Sigmoid colon (tissue), 7 donors: ENCODE results near the gene SF1. TPM values are rescaled to one million over a fixed set of nuclear protein-coding genes. Genes with fewer than 3 reads are reported as not detected.

Experiments
- DNase-seq: peaks from one replicate; pipeline ENCODE4 v3.0.0-alpha.2; 2019
- H3K27ac ChIP-seq, 4 donors: fragments of 200-600 bp; sonication (generic); one replicate each; pipeline ENCODE4 v1.5.1; 2016 to 2019; ENCODE audit warnings: mild to moderate bottlenecking in 1 of 4
- H3K27me3 ChIP-seq, 3 donors: fragments of 200-600 bp; sonication (generic); one replicate each; pipeline ENCODE4 v1.5.1; 2019; ENCODE audit warnings: mild to moderate bottlenecking in 1 of 3
- H3K36me3 ChIP-seq, 4 donors: fragments of 200-600 bp; sonication (generic); one replicate each; pipeline ENCODE4 v1.5.1; 2016 to 2019
- H3K4me1 ChIP-seq, 4 donors: fragments of 200-600 bp; sonication (generic); one replicate each; pipeline ENCODE4 v1.5.1; 2017 to 2019
- H3K4me3 ChIP-seq, 4 donors: fragments of 200-600 bp; sonication (generic); one replicate each; pipeline ENCODE4 v1.5.1; 2017 to 2019; ENCODE audit warnings: mild to moderate bottlenecking in 2 of 4, moderate library complexity in 1 of 4
- H3K9me3 ChIP-seq, 4 donors: fragments of 200-600 bp in 3 of 4; sonication (generic) in 3 of 4; one replicate each; pipeline versions ENCODE4 v1.5.1 to v1.6.1; 2013 to 2019
- EP300 ChIP-seq, 4 donors: sonication (generic); formaldehyde crosslinking; IDR thresholded peaks; one replicate each; pipeline ENCODE4 v1.6.1; 2017; ENCODE audit warnings: antibody characterized with exemption in 4 of 4
- POLR2A ChIP-seq, 2 donors: fragments of 450-650 bp; IDR thresholded peaks; one replicate each; pipeline ENCODE4 v1.6.1; 2016; ENCODE audit warnings: antibody characterized with exemption in 2 of 2, mild to moderate bottlenecking in 2 of 2, moderate library complexity in 2 of 2
- POLR2AphosphoS5 ChIP-seq, 4 donors: sonication (generic); formaldehyde crosslinking; IDR thresholded peaks; one replicate each; pipeline ENCODE4 v1.6.1; 2017; ENCODE audit warnings: antibody characterized with exemption in 4 of 4
- WGBS, 2 donors: extraction: QIAGEN DNeasy Blood & Tissue Kit; methylation state at CpG; one replicate each; pipeline ENCODE4 v1.1.7; 2013; 5-methylcytosine and 5-hydroxymethylcytosine counted together
- intact Hi-C: fragments of 100-400 bp; cut with DNase I; formaldehyde crosslinking; loops from one replicate; pipeline ENCODE4 v1.15.1; 2023
- polyA plus RNA-seq, 3 donors: library from polyadenylated mRNA; stranded (reverse); fragments of 200-250 nt; gene quantifications; one replicate each; pipeline ENCODE4 v1.2.3, GENCODE V29; 2013
- total RNA-seq, 4 donors: library from RNA; depleted of rRNA; stranded (reverse); fragments of >200 nt; gene quantifications; one replicate each; pipeline ENCODE4 v1.1.0, GENCODE V29; 2016
- TF ChIP-seq, protein P1 (sequence below), 4 experiments: fragments of 450-650 bp in 3 of 4; fragments of 200-600 bp in 1 of 4; IDR thresholded peaks; one replicate each; pipeline ENCODE4 v1.5.1; 2016 to 2019; ENCODE audit warnings: antibody characterized with exemption in 4 of 4, mild to moderate bottlenecking in 3 of 4, moderate library complexity in 2 of 4
- donor health status: healthy with polysubstance abuse.
- donor health status: Bipolar disorder and iron deficiency.
- donor health status: healthy.

SF1 gene
- total and polyA plus RNA-seq, 7 donors: 36.5 to 381 (median 185) TPM

DNA sequence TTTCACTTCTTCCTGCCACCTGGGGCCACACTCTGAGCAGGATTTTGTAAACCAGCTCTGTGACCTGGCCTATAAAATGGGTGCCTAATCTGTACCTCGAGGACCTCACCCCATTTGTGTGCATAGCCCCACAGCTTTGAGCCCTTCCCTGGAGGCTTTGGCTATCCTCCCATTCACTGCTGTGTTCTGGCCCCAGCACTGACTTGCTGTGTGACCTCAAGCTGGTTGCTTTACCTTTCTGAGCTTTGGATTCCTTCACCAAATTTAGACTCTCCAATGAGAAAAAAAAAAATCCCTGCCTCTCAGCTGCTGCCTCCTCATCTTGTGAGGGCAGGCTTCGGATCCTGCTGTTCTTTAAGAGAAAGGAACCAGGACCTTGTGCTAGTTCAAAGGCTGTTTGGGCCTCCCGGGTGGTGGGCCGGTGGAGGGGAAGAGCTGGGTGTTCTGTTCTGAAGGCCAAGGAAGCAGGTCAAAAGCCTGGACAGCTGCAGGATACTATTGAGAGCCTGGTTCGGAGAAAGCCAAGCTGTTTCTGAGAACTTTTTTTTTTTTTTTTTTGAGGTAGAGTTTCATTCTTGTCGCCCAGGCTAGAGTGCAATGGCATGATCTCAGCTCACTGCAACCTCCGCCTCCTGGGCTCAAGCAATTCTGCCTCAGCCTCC is 17.5 kb downstream of the SF1 start:
- Histone ChIP-seq H3K4me3 (no peak overlapping the region), H3K36me3 (peaks cover 16 to 30% (median 25%) of the 10 kb centered on the region in 4 donors), H3K27ac (peak overlapping the region; percentile 81 to 88 (median 84)), H3K9me3 (no peaks in the 10 kb centered on the region), H3K27me3 (no peaks in the 10 kb centered on the region), H3K4me1 (peaks cover 0 to 78% (median 71%) of the 10 kb centered on the region in 4 donors)
- DNase-seq: peak; percentile 66
- 64 to 66% methylated on average over 7 of the region's 7 CpGs for WGBS, 2 donors
- intact Hi-C loops: no loop called here
- peak in 2 of 4 donors; percentile 40 to 42 for TF ChIP-seq POLR2AphosphoS5 (IDR thresholded peaks at IDR 0.05)
- no peak for TF ChIP-seq EP300 (IDR thresholded peaks at IDR 0.05)

DNA sequence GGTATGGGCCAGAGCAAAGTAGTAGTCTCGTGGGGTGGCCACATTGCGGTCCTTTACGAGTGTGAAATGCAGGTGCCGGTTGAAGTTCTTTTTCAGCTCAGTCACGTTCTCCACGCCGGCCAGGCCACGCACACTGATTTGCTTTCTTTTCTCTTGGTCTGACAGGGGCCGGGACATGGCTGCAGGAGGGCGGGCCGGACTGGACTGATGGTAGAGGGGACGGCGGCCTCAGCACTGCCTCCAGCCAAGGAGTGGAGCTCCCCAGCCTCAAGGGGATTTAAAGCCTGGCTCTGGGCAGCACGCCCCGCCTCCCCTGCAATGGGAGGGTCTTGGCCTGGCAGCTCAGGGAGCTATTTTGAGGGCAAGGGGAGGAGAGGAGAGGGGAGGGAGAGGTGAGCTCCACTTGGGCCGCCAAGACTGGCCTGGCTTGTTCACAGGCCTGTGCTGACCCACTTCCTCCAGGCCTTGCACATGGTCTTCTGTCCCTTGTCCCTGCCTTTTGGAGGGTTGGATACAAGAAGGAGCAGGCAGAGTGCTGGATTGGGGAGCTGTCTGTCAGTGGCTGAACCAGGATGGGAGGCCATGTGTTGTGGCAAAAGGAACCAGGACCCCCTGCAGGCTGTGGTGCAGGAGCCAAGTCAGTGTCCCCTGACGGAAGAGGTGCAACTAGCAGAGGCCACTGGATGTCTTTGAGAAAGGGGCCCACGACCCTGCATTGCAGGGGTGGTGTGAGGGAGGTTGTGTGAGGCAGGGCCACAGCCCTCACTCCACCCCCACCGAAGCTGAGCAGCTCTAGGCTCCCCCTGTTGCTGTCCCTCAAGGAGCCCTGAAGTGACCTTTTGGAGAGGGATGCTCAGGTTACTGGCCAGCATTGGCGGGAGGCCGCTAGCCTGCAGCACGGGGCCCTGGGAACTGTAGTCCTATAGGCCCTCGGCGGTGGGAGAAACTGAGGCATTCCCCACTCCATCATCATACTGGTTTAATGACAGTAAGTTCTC is 18.3 kb downstream of the SF1 start, which contains the start of gene PYGM:
PYGM (minus strand) TSS at position 253 of the 998 bp plus-strand sequence; CDS start at position 177, 76 bp downstream.
- DNase-seq: peak; percentile 93
- 71 to 74% methylated on average over 24 of the region's 24 CpGs for whole genome bisulfite sequencing, 2 donors
- intact Hi-C loops: no loop called here
- TF ChIP-seq, protein P1, sequence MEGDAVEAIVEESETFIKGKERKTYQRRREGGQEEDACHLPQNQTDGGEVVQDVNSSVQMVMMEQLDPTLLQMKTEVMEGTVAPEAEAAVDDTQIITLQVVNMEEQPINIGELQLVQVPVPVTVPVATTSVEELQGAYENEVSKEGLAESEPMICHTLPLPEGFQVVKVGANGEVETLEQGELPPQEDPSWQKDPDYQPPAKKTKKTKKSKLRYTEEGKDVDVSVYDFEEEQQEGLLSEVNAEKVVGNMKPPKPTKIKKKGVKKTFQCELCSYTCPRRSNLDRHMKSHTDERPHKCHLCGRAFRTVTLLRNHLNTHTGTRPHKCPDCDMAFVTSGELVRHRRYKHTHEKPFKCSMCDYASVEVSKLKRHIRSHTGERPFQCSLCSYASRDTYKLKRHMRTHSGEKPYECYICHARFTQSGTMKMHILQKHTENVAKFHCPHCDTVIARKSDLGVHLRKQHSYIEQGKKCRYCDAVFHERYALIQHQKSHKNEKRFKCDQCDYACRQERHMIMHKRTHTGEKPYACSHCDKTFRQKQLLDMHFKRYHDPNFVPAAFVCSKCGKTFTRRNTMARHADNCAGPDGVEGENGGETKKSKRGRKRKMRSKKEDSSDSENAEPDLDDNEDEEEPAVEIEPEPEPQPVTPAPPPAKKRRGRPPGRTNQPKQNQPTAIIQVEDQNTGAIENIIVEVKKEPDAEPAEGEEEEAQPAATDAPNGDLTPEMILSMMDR (IDR thresholded peaks at IDR 0.05): no peak
- TF ChIP-seq POLR2A (IDR thresholded peaks at IDR 0.05): peak; percentile 37 to 44
- TF ChIP-seq POLR2AphosphoS5 (IDR thresholded peaks at IDR 0.05): peak; percentile 37 to 88 (median 74)
- Histone ChIP-seq H3K27ac (peak within 1 kb of the TSS; percentile 81 to 88 (median 84)), H3K9me3 (no peaks in the 10 kb centered on the region), H3K4me1 (peaks cover 0 to 70% (median 69%) of the 10 kb centered on the region in 4 donors), H3K27me3 (no peaks in the 10 kb centered on the region), H3K36me3 (peaks cover 8 to 21% (median 16%) of the 10 kb centered on the region in 4 donors), H3K4me3 (peak within 1 kb of the TSS; percentile 0 to 49 (median 41))

DNA sequence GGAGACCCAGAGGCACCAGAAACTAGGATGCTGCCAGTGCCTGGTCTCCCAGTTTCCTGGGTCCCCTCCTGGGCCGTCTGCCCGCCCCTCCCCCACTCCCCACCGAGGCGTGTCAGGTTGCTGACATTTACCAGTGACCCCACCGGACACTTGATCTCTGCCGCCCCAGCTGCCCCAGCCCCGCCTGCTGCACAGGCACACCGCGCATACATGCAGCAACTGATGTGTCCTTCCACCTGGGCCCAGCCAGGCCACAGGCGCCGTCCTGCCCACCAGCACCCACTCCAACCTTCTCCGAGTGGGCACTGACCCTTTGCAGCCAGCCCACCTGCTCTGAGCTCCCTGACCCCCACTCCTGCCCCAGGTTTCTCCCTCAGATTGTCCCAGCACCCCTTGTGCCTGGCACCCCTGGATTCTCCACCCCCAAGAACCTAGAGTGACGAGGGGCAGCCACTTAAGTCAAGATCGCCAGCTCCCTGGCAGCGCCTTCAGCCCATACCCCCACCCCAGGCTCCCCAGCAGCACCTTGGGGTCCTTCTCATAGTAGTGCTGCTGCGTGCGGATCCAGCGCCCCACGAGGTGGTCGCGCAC is 19.1 kb downstream of the SF1 start:
- TF ChIP-seq EP300 (IDR thresholded peaks at IDR 0.05) (no peak), POLR2AphosphoS5 (IDR thresholded peaks at IDR 0.05) (no peak), POLR2A (IDR thresholded peaks at IDR 0.05) (no peak)
- TF ChIP-seq, protein P1 (IDR thresholded peaks at IDR 0.05): no peak
- Histone ChIP-seq H3K27ac (peak overlapping the region; percentile 81 to 88 (median 84)), H3K36me3 (peaks cover 0 to 21% (median 12%) of the 10 kb centered on the region in 4 donors), H3K4me3 (peak overlapping the region; percentile 0 to 49 (median 41)), H3K27me3 (no peaks in the 10 kb centered on the region), H3K9me3 (no peaks in the 10 kb centered on the region), H3K4me1 (peaks cover 0 to 62% (median 61%) of the 10 kb centered on the region in 4 donors)
- intact Hi-C loops: no loop called here
- WGBS, 2 donors: 76 to 78% methylated on average over 21 of the region's 21 CpGs
- DNase-seq: peak; percentile 75

DNA sequence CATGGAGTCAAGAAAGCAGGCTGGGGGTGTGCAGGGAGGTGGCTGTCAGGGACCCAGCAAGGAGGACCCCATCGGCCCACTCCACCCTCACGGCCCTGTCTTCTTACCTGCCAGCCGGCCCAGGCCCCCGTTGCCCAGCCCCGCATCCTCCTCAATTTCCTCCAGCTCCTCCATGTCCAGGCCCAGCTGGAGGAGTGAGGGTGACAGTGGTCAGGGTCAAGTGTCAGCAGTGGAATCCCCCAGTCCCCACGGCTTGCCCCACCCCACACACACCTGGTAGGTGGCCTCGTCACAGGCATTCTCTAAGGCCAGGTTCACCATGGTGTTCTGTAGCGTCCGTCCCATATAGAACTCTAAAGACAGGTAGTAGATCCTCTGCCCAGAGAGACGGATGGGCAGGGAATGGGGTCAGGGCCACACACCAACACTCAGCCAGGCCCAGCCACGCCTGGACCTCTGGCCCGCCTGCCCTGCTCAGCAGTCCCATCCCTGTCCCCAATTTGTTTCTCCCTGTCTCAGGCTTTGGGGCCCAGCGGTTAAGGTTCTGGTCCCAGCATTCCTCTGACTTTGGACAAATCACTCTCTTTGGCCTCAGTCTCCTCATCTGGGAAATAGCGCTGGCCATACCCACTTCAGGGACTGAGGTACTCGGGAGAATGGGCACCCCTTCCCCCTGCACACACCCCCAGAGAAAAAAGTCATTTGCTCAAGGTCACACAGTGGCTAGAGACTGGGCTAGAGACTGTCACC is 19.8 kb downstream of the SF1 start:
- no peak for TF ChIP-seq EP300 (IDR thresholded peaks at IDR 0.05)
- TF ChIP-seq, protein P1 (IDR thresholded peaks at IDR 0.05): no peak
- no peak for TF ChIP-seq POLR2A (IDR thresholded peaks at IDR 0.05)
- TF ChIP-seq POLR2AphosphoS5 (IDR thresholded peaks at IDR 0.05): no peak
- Histone ChIP-seq H3K9me3 (no peaks in the 10 kb centered on the region), H3K27me3 (no peaks in the 10 kb centered on the region), H3K36me3 (peaks cover 0 to 20% (median 10%) of the 10 kb centered on the region in 4 donors), H3K27ac (peak overlapping the region; percentile 81 to 88 (median 84)), H3K4me3 (peak overlapping the region in 3 of 4 donors; percentile 40 to 49 (median 42)), H3K4me1 (peaks cover 0 to 55% (median 53%) of the 10 kb centered on the region in 4 donors)
- peak; percentile 65 for DNase-seq
- WGBS, 2 donors: 87 to 93% methylated on average over 15 of the region's 15 CpGs
- intact Hi-C loops: no loop called here
